Jurkat, Clone E6-1 (cell line): ENCODE measurements around the gene CYBRD1. TPM values are rescaled to one million over a fixed set of nuclear protein-coding genes. Genes with fewer than 3 reads are reported as not detected.
"Not testable (repeated sequence)": the region's sequence is repeated elsewhere in the genome, so short reads cannot be mapped to it uniquely, and the experiment has no call there.

ENCODE experiments used
- DNase-seq: peaks from one replicate; pipeline ENCODE4 v3.0.0-alpha.2; 2011; ENCODE audit warnings: low read depth, low spot score
- H3K4me3 ChIP-seq: 2 replicates; pipeline ENCODE4 v1.5.1; 2011; ENCODE audit warnings: mild to moderate bottlenecking, low read length, control low read depth, moderate library complexity
- polyA plus RNA-seq: library from polyadenylated mRNA; unstranded; fragments of >200 nt; gene quantifications from one replicate; pipeline ENCODE4 v1.2.1, GENCODE V29; 2012; ENCODE audit warnings: missing spikeins; ENCODE audit not compliant: insufficient read length, insufficient read depth

Gene CYBRD1
- 20.1 TPM for polyA plus RNA-seq

DNA sequence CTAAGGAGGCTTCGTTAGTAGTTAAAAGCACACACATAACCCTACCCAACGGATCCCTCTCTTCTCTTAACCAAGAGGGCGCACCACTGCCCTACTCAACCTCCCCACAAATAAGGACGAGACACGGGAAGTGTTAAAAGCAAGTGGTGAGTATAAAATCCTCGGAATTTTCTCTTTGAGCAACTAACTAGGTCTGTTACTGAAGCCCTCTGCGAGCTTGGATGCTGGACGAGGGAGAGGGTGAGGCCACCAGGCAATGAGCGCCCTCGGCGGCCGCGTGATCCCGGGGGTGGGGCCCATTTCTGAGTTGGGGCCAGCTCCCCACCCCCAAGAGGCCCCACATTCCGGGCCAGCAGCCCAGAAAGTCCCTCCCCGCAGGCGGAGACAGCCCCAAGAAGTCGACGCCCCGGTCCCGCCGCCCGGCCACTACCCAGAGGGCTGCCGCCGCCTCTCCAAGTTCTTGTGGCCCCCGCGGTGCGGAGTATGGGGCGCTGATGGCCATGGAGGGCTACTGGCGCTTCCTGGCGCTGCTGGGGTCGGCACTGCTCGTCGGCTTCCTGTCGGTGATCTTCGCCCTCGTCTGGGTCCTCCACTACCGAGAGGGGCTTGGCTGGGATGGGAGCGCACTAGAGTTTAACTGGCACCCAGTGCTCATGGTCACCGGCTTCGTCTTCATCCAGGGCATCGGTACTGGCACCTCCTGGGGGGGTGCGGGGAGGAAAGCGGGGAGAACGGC is at the start of gene CYBRD1:
TSS of gene CYBRD1 (plus strand) at position 423 of the 736 bp plus-strand sequence. CDS start at position 495, 72 bp downstream.
- peak within 1 kb of the TSS; percentile 83 for H3K4me3 ChIP-seq
- DNase-seq, result peak; percentile 80

- DNase-seq, result no peak
- no peak overlapping the region for H3K4me3 ChIP-seq
These were observed 46.3 kb upstream of the CYBRD1 start for GRCh38 chr2:171475979-171476378.

DNA sequence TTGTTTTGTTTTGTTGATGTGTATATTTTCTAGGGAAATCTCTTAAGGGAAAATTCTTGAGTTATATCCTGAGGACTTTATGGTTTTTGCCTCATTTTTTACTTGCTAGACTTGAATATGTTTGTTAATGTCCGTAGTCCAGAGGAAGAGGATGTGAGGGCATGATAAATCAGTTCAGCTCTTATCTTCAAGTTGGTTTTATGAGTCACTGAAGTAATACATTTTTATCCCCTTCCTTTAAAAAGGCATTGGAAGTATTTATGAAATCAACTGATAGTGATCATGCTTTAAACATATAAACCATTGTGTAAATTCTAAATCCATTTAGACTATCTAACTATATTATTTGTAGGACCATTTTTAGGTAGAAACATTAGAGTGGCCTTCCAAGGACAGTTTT is 43.9 kb upstream of the CYBRD1 start:
- H3K4me3 ChIP-seq, result no peak overlapping the region
- no peak for DNase-seq

GRCh38 chr2:171479154-171479814 is 43.0 kb upstream of the CYBRD1 start:
- no peak for DNase-seq
- no peak overlapping the region for H3K4me3 ChIP-seq

DNA sequence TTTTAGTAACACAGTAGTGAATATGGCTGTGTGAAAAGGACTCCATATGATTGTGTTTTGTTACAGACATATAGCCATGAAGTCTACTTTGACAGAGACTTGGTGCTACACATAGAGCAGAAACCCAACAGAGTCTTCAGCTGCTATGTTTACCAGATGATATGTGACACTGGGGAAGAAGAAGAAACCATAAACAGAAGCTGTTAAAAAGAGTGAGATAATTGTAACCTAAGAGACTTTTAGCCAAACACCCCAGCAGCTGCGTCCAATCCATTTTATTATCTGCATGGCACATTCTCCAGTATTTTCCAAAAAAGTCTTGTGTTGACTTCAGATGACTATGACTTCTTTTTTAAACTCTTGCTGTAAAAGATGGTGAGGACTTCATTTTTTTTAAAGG is 41.4 kb upstream of the CYBRD1 start:
- no peak overlapping the region for H3K4me3 ChIP-seq
- no peak for DNase-seq

- DNase-seq, result no peak
- no peak overlapping the region for H3K4me3 ChIP-seq
These were observed 40.0 kb upstream of the CYBRD1 start for GRCh38 chr2:171482308-171482707.

DNA sequence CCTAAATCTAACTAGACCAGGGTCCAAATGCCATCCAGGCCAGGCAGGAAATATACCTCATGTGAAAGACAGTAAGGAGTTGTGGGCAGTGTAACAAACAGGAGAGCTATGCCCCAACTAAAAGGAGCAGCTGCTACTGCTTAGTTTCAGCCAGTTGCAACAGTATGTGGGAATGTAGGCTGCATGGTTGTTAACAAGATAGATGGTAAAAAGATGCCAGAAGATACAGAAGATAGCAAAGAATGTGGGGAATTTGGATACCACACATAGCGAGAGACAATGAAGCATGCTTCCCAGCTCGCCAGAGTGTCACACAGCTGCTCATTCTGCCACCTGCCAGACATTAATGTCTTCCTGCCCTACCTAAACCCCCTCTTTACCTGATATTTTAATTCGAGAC is 39.4 kb upstream of the CYBRD1 start:
- DNase-seq, result no peak
- H3K4me3 ChIP-seq, result no peak overlapping the region

- no peak overlapping the region for H3K4me3 ChIP-seq
- DNase-seq, result no peak
These were observed 38.5 kb upstream of the CYBRD1 start for GRCh38 chr2:171483793-171484192.

- no peak overlapping the region for H3K4me3 ChIP-seq
- DNase-seq, result no peak
These were observed 37.2 kb upstream of the CYBRD1 start for GRCh38 chr2:171485116-171485515.

DNA sequence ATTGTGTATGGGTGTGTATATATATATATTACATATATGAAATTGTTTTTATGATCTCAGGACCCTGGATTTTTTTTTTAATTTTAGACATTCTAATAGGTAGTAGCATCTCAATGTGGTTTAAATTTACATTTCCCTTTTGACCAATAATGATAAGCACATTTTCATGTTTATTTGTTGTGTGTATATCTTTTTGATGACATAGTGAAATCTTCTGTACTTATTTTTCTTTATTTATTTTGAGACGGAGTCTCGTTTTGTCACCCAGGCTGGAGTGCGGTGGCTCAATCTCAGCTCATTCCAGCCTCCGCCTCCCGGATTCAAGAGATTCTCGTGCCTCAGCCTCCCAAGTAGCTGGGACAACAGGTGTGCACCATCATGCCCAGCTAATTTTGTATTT is 35.1 kb upstream of the CYBRD1 start:
- no peak for DNase-seq
- H3K4me3 ChIP-seq, result no peak overlapping the region

DNA sequence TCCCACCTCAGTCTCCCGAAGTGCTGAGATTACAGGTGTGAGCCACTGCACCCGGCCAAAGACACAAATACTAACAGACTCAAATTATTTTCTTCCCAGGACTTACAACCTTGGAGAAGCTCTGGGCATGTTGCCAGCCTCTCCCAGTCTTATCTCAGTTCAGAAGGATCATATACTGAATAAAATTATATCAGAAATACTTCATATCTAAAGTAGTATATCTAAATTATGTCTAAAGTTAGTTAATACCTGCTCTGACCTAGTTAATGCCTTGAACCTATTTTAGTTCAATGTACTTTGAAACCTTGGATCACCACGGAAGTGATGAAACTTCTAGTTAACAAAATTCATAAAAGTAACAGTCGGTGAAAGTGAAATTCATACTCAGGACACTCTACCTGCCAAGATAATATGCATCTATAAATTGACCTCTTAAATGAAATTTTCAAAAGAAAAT is 34.4 kb upstream of the CYBRD1 start:
- no peak overlapping the region for H3K4me3 ChIP-seq
- no peak for DNase-seq

DNA sequence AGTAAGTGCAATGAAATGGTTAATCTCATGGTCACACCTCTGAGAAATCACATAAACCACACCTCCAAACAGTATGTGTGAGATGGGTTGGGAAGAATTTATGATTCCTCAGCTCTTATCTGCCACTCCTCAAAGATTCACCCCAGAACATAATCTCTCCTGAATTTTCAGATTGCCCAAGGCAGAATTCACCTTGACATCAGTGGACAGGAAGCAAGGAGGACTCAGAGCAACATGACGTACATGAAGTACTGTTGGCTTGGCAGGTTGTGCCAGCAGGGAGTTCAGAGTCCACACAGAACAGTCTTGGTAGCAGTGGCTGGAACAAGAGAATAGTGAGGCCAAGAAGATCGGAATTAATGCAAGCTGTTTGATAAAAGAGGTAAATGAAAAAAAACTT is 31.7 kb upstream of the CYBRD1 start:
- no peak for DNase-seq
- no peak overlapping the region for H3K4me3 ChIP-seq

- no peak for DNase-seq
- no peak overlapping the region for H3K4me3 ChIP-seq
These were observed 31.0 kb upstream of the CYBRD1 start for GRCh38 chr2:171491292-171491691.

GRCh38 chr2:171492664-171493063 is 29.6 kb upstream of the CYBRD1 start:
- no peak for DNase-seq
- no peak overlapping the region for H3K4me3 ChIP-seq

GRCh38 chr2:171497664-171498063 is 24.6 kb upstream of the CYBRD1 start:
- not testable (repeated sequence) for DNase-seq

DNA sequence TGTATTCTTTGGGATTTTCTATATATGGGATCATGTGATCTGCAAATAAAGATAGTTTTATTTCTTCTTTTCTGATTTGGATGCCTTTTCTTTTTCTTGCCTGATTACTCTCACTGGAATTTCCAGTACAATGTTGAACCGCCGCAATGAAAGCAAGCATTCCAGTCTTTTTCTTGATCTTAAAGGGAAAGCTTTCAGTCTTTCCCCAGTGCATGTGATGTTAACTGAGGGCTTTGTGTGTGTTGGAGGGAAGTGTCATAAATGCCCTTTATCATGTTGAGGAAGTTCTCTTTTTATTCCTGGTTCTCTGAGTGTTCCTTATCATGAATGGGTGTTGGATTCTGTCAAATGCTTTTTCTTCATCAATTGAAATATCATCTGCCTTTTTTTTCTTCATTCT is 16.9 kb upstream of the CYBRD1 start:
- no peak overlapping the region for H3K4me3 ChIP-seq
- DNase-seq, result no peak

More at GRCh38 chr2:171497664-171498063, 24.6 kb upstream of the CYBRD1 start:
- H3K4me3 ChIP-seq, result not testable (repeated sequence)

DNA sequence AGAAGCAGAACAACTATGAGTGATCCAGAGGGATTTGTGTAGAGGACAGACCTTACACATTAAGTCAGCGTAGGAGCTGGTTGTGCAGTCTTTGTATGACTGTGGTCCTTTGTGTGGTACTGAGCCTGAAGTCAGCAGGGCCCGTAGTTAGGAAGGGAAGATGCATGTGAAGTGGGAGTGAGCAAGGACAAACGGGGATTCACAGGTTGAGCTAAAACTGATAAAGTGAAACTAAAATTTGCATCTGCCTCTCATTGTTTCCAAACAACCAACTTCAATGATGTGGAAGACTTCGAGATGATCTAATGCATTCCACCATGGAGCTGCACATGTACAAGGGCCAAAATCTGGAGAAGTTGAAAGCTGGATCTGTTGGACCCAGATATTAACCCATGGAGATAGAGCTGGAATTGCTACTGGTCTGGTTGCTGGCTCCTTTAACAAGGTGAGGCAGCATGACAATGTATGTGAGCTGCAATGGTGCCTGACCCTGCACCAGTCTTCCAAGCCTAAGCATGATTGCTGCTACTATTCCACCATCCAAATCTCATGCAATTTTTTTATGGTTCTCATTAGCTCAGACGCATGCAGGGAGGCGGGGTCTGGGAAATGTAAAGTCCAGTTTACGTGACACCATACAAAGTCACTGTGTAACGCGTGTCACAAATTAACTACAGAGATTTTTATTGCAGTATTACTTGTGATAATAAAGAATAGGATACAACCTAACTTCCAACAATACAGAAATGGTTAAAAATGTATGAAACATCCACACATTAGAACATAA is 12.1 kb upstream of the CYBRD1 start:
- DNase-seq, result no peak
- no peak overlapping the region for H3K4me3 ChIP-seq

GRCh38 chr2:171512014-171512413 is 10.3 kb upstream of the CYBRD1 start:
- no peak for DNase-seq
- H3K4me3 ChIP-seq, result no peak overlapping the region

GRCh38 chr2:171512683-171513195 is 9.5 kb upstream of the CYBRD1 start:
- H3K4me3 ChIP-seq, result no peak overlapping the region
- no peak for DNase-seq

DNA sequence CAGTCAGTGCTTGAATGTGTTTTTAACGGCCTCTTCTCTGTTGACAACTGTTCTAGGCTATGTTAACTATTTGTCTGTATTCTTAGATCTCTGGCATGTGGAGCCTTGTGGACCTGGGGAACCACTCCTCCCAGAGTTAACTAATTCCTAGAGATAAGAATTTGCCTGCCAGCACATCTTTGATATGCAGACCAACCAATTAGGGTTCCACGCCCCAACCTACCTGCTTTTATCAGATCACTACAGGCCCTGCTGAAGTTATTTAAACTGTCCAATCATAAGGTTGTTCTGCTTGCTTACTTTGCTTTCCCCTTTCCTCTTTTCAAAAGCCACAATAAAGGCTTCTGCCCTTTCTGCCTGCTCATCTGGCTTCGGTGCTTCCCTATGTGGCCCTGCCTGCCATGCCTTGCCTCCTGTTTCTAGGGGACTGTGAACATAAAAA is 8.5 kb upstream of the CYBRD1 start:
- no peak for DNase-seq
- no peak overlapping the region for H3K4me3 ChIP-seq
